GM12864 (cell line): ENCODE measurements around the gene TBCK.
"Not testable (repeated sequence)": the region's sequence is repeated elsewhere in the genome, so short reads cannot be mapped to it uniquely, and the experiment has no call there.

Experiments
- DNase-seq: peaks from one replicate; pipeline ENCODE4 v3.0.0-alpha.2; 2011; ENCODE audit warnings: low read depth
- H3K4me3 ChIP-seq: 2 replicates; pipeline ENCODE4 v1.5.1; 2011; ENCODE audit warnings: mild to moderate bottlenecking, low read depth, low read length, control low read depth
- CTCF ChIP-seq: IDR thresholded peaks from 2 replicates; pipeline ENCODE4 v1.5.1; 2011; ENCODE audit warnings: low read depth, mild to moderate bottlenecking, moderate library complexity, low read length, control low read depth, inconsistent platforms; ENCODE audit errors: missing control alignments

TBCK gene

GRCh38 chr4:106142616-106143127 is 173.3 kb downstream of the TBCK start:
- no peak overlapping the region for H3K4me3 ChIP-seq
- no peak for TF ChIP-seq CTCF

GRCh38 chr4:106140601-106141000 is 175.4 kb downstream of the TBCK start:
- DNase-seq, result no peak
- no peak for TF ChIP-seq CTCF
- H3K4me3 ChIP-seq, result no peak overlapping the region

More at GRCh38 chr4:106142616-106143127, 173.3 kb downstream of the TBCK start:
- no peak for DNase-seq

- DNase-seq, result no peak
- TF ChIP-seq CTCF, result no peak
- H3K4me3 ChIP-seq, result no peak overlapping the region
Observed at GRCh38 chr4:106136777-106137331, 179.2 kb downstream of the TBCK start.

GRCh38 chr4:106132045-106132444 is 184.0 kb downstream of the TBCK start:
- H3K4me3 ChIP-seq, result no peak overlapping the region
- DNase-seq, result no peak
- no peak for TF ChIP-seq CTCF

GRCh38 chr4:106126062-106126461 is 189.9 kb downstream of the TBCK start:
- TF ChIP-seq CTCF, result no peak
- H3K4me3 ChIP-seq, result no peak overlapping the region
- DNase-seq, result no peak

- DNase-seq, H3K4me3 ChIP-seq: not testable (repeated sequence)
Observed at GRCh38 chr4:106119949-106120555, 196.0 kb downstream of the TBCK start.

- no peak for TF ChIP-seq CTCF
- no peak overlapping the region for H3K4me3 ChIP-seq
- DNase-seq, result no peak
Observed at GRCh38 chr4:106116025-106116424, 200.0 kb downstream of the TBCK start.
